ENCODE measurements around the gene KYAT1. TPM values are rescaled to one million over a fixed set of nuclear protein-coding genes. Genes with fewer than 3 reads are reported as not detected.

KYAT1 gene
- total and polyA plus RNA-seq, 8 donors: 6.2 to 9.6 (median 7.2) TPM

DNA sequence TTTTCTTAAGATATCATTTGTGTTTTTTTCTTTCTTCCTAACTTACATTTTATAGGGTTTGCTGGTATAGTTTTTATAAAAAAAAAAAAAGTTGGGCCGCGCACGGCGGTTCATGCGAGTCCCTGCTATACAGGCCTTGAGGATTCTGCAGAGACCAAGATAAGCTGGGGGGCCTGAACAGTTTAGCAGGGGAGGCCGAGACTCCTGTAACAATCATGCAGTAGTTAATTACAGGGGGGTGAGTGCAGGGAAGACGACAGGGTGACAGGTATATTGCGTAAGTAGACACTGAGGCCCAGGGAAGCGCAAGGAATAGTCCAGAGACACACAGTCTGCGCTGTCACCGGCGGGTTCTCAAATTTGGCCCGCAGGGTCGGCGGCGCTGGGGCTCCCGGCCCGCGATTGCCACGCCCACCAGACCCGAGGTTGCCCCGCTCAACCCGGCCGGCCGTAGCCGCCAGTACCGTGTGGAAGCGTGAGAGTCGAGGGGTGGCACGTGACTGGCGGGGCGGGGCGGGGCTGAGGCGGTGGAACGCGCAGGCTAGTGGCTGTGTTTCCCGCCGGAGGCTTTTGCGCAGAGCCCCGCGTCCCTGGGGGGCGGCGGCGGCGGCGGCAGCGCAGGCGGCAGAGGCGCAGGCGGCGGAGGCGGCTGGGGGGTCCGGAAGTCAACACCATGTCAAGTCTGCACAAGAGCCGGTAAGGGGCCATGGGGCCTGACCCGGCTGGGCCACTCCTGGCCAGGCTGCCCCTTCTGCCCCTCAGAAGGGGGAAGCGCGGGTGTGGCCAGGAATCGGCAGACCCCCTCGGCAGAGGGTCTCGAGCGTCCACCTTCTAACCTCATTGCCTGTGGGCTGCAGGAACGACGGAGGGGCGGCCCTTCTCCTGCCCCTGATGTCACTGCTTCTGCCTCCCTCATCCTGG is 94.8 kb downstream of the KYAT1 start, which contains the start of gene TBC1D13:
Gene TBC1D13 (plus strand): TSS at position 573 of the 921 bp plus-strand sequence. CDS start 101 bp downstream, at position 674.
- Histone ChIP-seq H3K27ac (peak within 1 kb of the TSS; percentile 71 to 86), H3K36me3 (peaks cover 0 to 18% of the 10 kb centered on the region in 2 donors), H3K4me3 (peak within 1 kb of the TSS; percentile 99 to 100), H3K27me3 (no peaks in the 10 kb centered on the region), H3K9me3 (no peaks in the 10 kb centered on the region), H3K4me1 (peaks cover 7 to 31% of the 10 kb centered on the region in 2 donors)
- intact Hi-C loops (cut with DNase I): no loop called here
- TF ChIP-seq, protein P1, sequence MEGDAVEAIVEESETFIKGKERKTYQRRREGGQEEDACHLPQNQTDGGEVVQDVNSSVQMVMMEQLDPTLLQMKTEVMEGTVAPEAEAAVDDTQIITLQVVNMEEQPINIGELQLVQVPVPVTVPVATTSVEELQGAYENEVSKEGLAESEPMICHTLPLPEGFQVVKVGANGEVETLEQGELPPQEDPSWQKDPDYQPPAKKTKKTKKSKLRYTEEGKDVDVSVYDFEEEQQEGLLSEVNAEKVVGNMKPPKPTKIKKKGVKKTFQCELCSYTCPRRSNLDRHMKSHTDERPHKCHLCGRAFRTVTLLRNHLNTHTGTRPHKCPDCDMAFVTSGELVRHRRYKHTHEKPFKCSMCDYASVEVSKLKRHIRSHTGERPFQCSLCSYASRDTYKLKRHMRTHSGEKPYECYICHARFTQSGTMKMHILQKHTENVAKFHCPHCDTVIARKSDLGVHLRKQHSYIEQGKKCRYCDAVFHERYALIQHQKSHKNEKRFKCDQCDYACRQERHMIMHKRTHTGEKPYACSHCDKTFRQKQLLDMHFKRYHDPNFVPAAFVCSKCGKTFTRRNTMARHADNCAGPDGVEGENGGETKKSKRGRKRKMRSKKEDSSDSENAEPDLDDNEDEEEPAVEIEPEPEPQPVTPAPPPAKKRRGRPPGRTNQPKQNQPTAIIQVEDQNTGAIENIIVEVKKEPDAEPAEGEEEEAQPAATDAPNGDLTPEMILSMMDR (IDR thresholded peaks at IDR 0.05): no peak
- ATAC-seq (peak; percentile 98), DNase-seq (peak; percentile 65 to 98 (median 86))

- peaks cover 7 to 31% of the 10 kb centered on the region in 2 donors for H3K4me1 ChIP-seq
- H3K36me3 ChIP-seq: peaks cover 0 to 3% of the 10 kb centered on the region in 2 donors
- intact Hi-C loops (cut with DNase I): no loop called here
- TF ChIP-seq, protein P1 (IDR thresholded peaks at IDR 0.05): no peak
- no peaks in the 10 kb centered on the region for H3K27me3 ChIP-seq
- no peak for ATAC-seq
- H3K27ac ChIP-seq: no peak overlapping the region
- DNase-seq: no peak
- no peak overlapping the region for H3K4me3 ChIP-seq
- H3K9me3 ChIP-seq: peaks cover 0 to 7% of the 10 kb centered on the region in 2 donors
Measured at GRCh38 chr9:128785427-128785826, 96.3 kb downstream of the KYAT1 start.

Other genes with a start within 250 kb of the KYAT1 start
- 10 to 100 TPM; 52.7 to 55.4 TPM for gene DYNC2I2, start 225.1 kb downstream of the KYAT1 start, total RNA-seq
- gene DYNC2I2, start 225.1 kb downstream of the KYAT1 start, polyA plus RNA-seq (ENCODE audit: insufficient read length in 6 of 6): 10 to 100 TPM; 45.2 to 51.9 (median 48.6) TPM
- 100 to 1,000 TPM; 249 to 294 TPM for gene SET, start 192.7 kb downstream of the KYAT1 start, total RNA-seq
- gene SET, start 192.7 kb downstream of the KYAT1 start, polyA plus RNA-seq (ENCODE audit: insufficient read length in 6 of 6): 100 to 1,000 TPM; 470 to 615 (median 549) TPM
- 10 to 100 TPM; 11.8 to 15.9 TPM for gene PKN3, start 179.4 kb downstream of the KYAT1 start, total RNA-seq
- gene PKN3, start 179.4 kb downstream of the KYAT1 start, polyA plus RNA-seq (ENCODE audit: insufficient read length in 6 of 6): 10 to 100 TPM; 11.8 to 18.0 (median 14.4) TPM
- 10 to 100 TPM; 42.2 to 48.9 TPM for gene ZDHHC12, start 157.8 kb downstream of the KYAT1 start, total RNA-seq
- gene ZDHHC12, start 157.8 kb downstream of the KYAT1 start, polyA plus RNA-seq (ENCODE audit: insufficient read length in 6 of 6): 10 to 100 TPM; 10.8 to 13.3 (median 11.3) TPM
- 10 to 100 TPM; 29.7 to 37.3 TPM for gene ZER1, start 110.0 kb downstream of the KYAT1 start, total RNA-seq
- gene ZER1, start 110.0 kb downstream of the KYAT1 start, polyA plus RNA-seq (ENCODE audit: insufficient read length in 6 of 6): 10 to 100 TPM; 26.7 to 33.4 (median 29.1) TPM
- 10 to 100 TPM; 21.3 to 23.0 TPM for gene TBC1D13, start 94.7 kb downstream of the KYAT1 start, total RNA-seq
- 10 to 100 TPM; 22.5 to 30.7 (median 30.0) TPM for gene TBC1D13, start 94.7 kb downstream of the KYAT1 start, polyA plus RNA-seq (ENCODE audit: insufficient read length in 6 of 6)
- gene ENDOG, start 63.5 kb downstream of the KYAT1 start, total RNA-seq: 10 to 100 TPM; 22.8 to 24.7 TPM
- 1 to 10 TPM; 2.4 to 7.4 (median 5.4) TPM for gene ENDOG, start 63.5 kb downstream of the KYAT1 start, polyA plus RNA-seq (ENCODE audit: insufficient read length in 6 of 6)
- gene SPOUT1, start 52.2 kb downstream of the KYAT1 start, total RNA-seq: 10 to 100 TPM; 40.5 to 49.3 TPM
- 10 to 100 TPM; 28.0 to 43.2 (median 32.0) TPM for gene SPOUT1, start 52.2 kb downstream of the KYAT1 start, polyA plus RNA-seq (ENCODE audit: insufficient read length in 6 of 6)
- 10 to 100 TPM; 61.9 to 70.6 TPM for gene LRRC8A, start 183 bp upstream of the KYAT1 start, total RNA-seq
- 10 to 100 TPM; 24.6 to 32.9 (median 28.2) TPM for gene LRRC8A, start 183 bp upstream of the KYAT1 start, polyA plus RNA-seq (ENCODE audit: insufficient read length in 6 of 6)
- gene PHYHD1, start 39.0 kb upstream of the KYAT1 start, total RNA-seq: 10 to 100 TPM; 32.6 to 49.4 TPM
- gene PHYHD1, start 39.0 kb upstream of the KYAT1 start, polyA plus RNA-seq (ENCODE audit: insufficient read length in 6 of 6): 10 to 100 TPM; 34.8 to 51.7 (median 41.0) TPM
- gene DOLK, start 65.7 kb upstream of the KYAT1 start, total RNA-seq: 10 to 100 TPM; 14.9 to 19.4 TPM
- 10 to 100 TPM in 3 of 6 donors, 1 to 10 TPM in 3; 7.4 to 11.9 (median 10.6) TPM for gene DOLK, start 65.7 kb upstream of the KYAT1 start, polyA plus RNA-seq (ENCODE audit: insufficient read length in 6 of 6)
- 10 to 100 TPM; 42.6 to 60.9 TPM for gene NUP188, start 65.7 kb upstream of the KYAT1 start, total RNA-seq
- gene NUP188, start 65.7 kb upstream of the KYAT1 start, polyA plus RNA-seq (ENCODE audit: insufficient read length in 6 of 6): 10 to 100 TPM; 53.5 to 67.6 (median 59.6) TPM
- 10 to 100 TPM; 63.7 to 64.7 TPM for gene SH3GLB2, start 146.4 kb upstream of the KYAT1 start, total RNA-seq
- gene SH3GLB2, start 146.4 kb upstream of the KYAT1 start, polyA plus RNA-seq (ENCODE audit: insufficient read length in 6 of 6): 10 to 100 TPM; 58.9 to 79.0 (median 67.8) TPM
- 10 to 100 TPM; 25.6 to 28.6 TPM for gene MIGA2, start 154.7 kb upstream of the KYAT1 start, total RNA-seq
- gene MIGA2, start 154.7 kb upstream of the KYAT1 start, polyA plus RNA-seq (ENCODE audit: insufficient read length in 6 of 6): 10 to 100 TPM; 15.9 to 21.7 (median 17.3) TPM
- 10 to 100 TPM; 14.7 to 19.6 TPM for gene DOLPP1, start 199.2 kb upstream of the KYAT1 start, total RNA-seq
- 10 to 100 TPM; 13.4 to 18.2 (median 14.8) TPM for gene DOLPP1, start 199.2 kb upstream of the KYAT1 start, polyA plus RNA-seq (ENCODE audit: insufficient read length in 6 of 6)
- gene CRAT, start 228.8 kb upstream of the KYAT1 start, total RNA-seq: 10 to 100 TPM; 16.8 to 33.2 TPM
- 10 to 100 TPM; 19.9 to 29.8 (median 25.7) TPM for gene CRAT, start 228.8 kb upstream of the KYAT1 start, polyA plus RNA-seq (ENCODE audit: insufficient read length in 6 of 6)
- 100 to 1,000 TPM; 132 to 138 TPM for gene PTPA, start 229.5 kb upstream of the KYAT1 start, total RNA-seq
- 100 to 1,000 TPM; 120 to 148 (median 144) TPM for gene PTPA, start 229.5 kb upstream of the KYAT1 start, polyA plus RNA-seq (ENCODE audit: insufficient read length in 6 of 6)